HepG2 (cell line): ENCODE data around the gene CAMSAP1. TPM values are rescaled to one million over a fixed set of nuclear protein-coding genes. Genes with fewer than 3 reads are reported as not detected.

Experiments
- ATAC-seq: fragments of 200-7000 bp; cut with Tn5 transposase; 3 replicates; pipeline ENCODE4 v1.9.1; 2020; ENCODE audit warnings: mild to moderate bottlenecking, moderate library complexity
- BruUV-seq: library from RNA; stranded (reverse); fragments of 400-500 nt; replicated peaks from 2 replicates; lab custom pipeline; 2021; lab: Mats Ljungman, UMichigan
- CTCF ChIA-PET: fragments of 300-600 bp; formaldehyde crosslinking; extraction: SDS; loops from one replicate; lab custom pipeline; 2021; ENCODE audit warnings: low total read pairs, inconsistent platforms, low intra/inter-chr PET ratio; lab: Yijun Ruan, JAX
- POLR2A ChIA-PET: fragments of 350-600 bp; sonication (Branson Sonifier 250); formaldehyde crosslinking; loops from one replicate; lab custom pipeline; 2020; ENCODE audit warnings: antibody characterized with exemption, inconsistent platforms; lab: Yijun Ruan, JAX
- DNase-seq: peaks from one replicate; pipeline ENCODE4 v3.0.0-alpha.2; 2015; ENCODE audit warnings: low spot score
- FAIRE-seq: peaks from 3 replicates; lab custom pipeline; 2011; peaks lifted over from hg19 to GRCh38; lab: Jason Lieb, UNC
- H2AFZ ChIP-seq: one replicate; pipeline ENCODE4 v1.6.1; 2011; ENCODE audit warnings: low read length, inconsistent platforms
- H3K27ac ChIP-seq: fragments of 300-600 bp; 3 replicates; pipeline ENCODE4 v1.8.0; 2011; ENCODE audit warnings: mixed run types, mild to moderate bottlenecking, mixed read lengths, low read length, inconsistent platforms; ENCODE audit not compliant: insufficient read depth; ENCODE audit errors: extremely low read length
- H3K27me3 ChIP-seq, 2 experiments: fragments of 200-600 bp in 1 of 2; 2 replicates in 1 of 2; 3 replicates in 1 of 2; pipeline versions ENCODE4 v1.6.0 to v1.8.0; 2011; ENCODE audit warnings: low read length in 2 of 2, mild to moderate bottlenecking in 2 of 2, moderate library complexity in 2 of 2, inconsistent platforms in 1 of 2; ENCODE audit not compliant: insufficient read depth in 2 of 2, control insufficient read depth in 1 of 2
- H3K36me3 ChIP-seq, 2 experiments: fragments of 200-600 bp in 1 of 2; replicated peaks in 1 of 2; 2 replicates in 1 of 2; 3 replicates in 1 of 2; pipeline versions ENCODE4 v1.5.1 to v1.8.0; 2011; ENCODE audit warnings: low read length in 2 of 2, inconsistent platforms in 1 of 2; ENCODE audit not compliant: insufficient read depth in 2 of 2, control insufficient read depth in 1 of 2
- H3K4me1 ChIP-seq: 2 replicates; pipeline ENCODE4 v1.5.1; 2012; ENCODE audit warnings: low read length, inconsistent platforms; ENCODE audit not compliant: insufficient read depth
- H3K4me2 ChIP-seq: 2 replicates; pipeline ENCODE4 v1.6.0; 2011; ENCODE audit warnings: low read depth, low read length, inconsistent platforms
- H3K4me3 ChIP-seq, 3 experiments: fragments of 200-600 bp in 1 of 3; sonication (generic), shearing (Covaris generic) in 1 of 3; replicated peaks in 1 of 3; 2 replicates each; pipeline ENCODE4 v1.5.1; 2011 to 2016; ENCODE audit warnings: low read length in 3 of 3, inconsistent platforms in 2 of 3, low read depth in 2 of 3, mild to moderate bottlenecking in 2 of 3, control low read depth in 1 of 3, mixed read lengths in 1 of 3; ENCODE audit not compliant: insufficient read depth in 1 of 3
- H3K79me2 ChIP-seq: one replicate; pipeline ENCODE4 v1.6.1; 2011; ENCODE audit warnings: low read length, inconsistent platforms; ENCODE audit not compliant: insufficient read depth
- H3K9ac ChIP-seq: 2 replicates; pipeline ENCODE4 v1.6.0; 2011; ENCODE audit warnings: mild to moderate bottlenecking, low read depth, low read length, inconsistent platforms; ENCODE audit not compliant: insufficient read depth
- H3K9me3 ChIP-seq: 2 replicates; pipeline ENCODE4 v1.5.1; 2012; ENCODE audit warnings: mild to moderate bottlenecking, low read length
- H4K20me1 ChIP-seq: 2 replicates; pipeline ENCODE4 v1.6.0; 2011; ENCODE audit warnings: inconsistent platforms, mild to moderate bottlenecking, low read length, moderate library complexity; ENCODE audit not compliant: insufficient read depth
- AHR ChIP-seq: IDR thresholded peaks from 2 replicates; pipeline ENCODE4 v1.6.1; 2018; ENCODE audit warnings: missing genetic modification reagents, missing compliant biosample characterization
- EZH2 ChIP-seq: conservative IDR thresholded peaks from 2 replicates; pipeline ENCODE4 v1.6.1; 2012; ENCODE audit warnings: mild to moderate bottlenecking, low read depth, low read length, moderate library complexity
- GATAD1 ChIP-seq: IDR thresholded peaks from 2 replicates; pipeline ENCODE4 v1.6.1; 2016; ENCODE audit warnings: missing genetic modification reagents, missing compliant biosample characterization
- HNRNPH1 ChIP-seq: fragments of 200-400 bp; formaldehyde crosslinking; optimal IDR thresholded peaks from 2 replicates; pipeline ENCODE3; 2017; ENCODE audit warnings: mild to moderate bottlenecking, low read depth, low read length
- SMAD1 ChIP-seq: sonication (generic); formaldehyde crosslinking; IDR thresholded peaks from 2 replicates; pipeline ENCODE4 v1.4.0; 2020; ENCODE audit warnings: missing genetic modification reagents, low read depth, mild to moderate bottlenecking, borderline replicate concordance
- ZSCAN9 ChIP-seq: IDR thresholded peaks from 2 replicates; pipeline ENCODE4 v1.6.1; 2016; ENCODE audit warnings: borderline replicate concordance
- WGBS: methylation state at CpG from one replicate; pipeline ENCODE4 v1.1.6; 2017; ENCODE audit warnings: low lambda C conversion rate; 5-methylcytosine and 5-hydroxymethylcytosine counted together
- in situ Hi-C: cut with HindIII; loops from 2 replicates; pipeline ENCODE4 v1.10.0; 2017; ENCODE audit warnings: low pct_unique_long_range_greater_than_20kb; ENCODE audit not compliant: extremely low pct_ligation_motif_present
- intact Hi-C: fragments of 100-400 bp; cut with micrococcal nuclease; formaldehyde crosslinking; loops from one replicate; pipeline ENCODE4 v1.10.0; 2022; ENCODE audit not compliant: unreplicated experiment
- polyA plus RNA-seq, 8 experiments: library from polyadenylated mRNA; depleted of rRNA in 3 of 8; stranded (reverse) in 7 of 8; unstranded in 1 of 8; fragments of >200 nt; fragmentation: Illumina TruSeq in 4 of 8; extraction: Trizol in 4 of 8; gene quantifications; 2 replicates each; pipeline versions ENCODE4 v1.2.1 to v1.2.3, GENCODE V29; 2011 to 2016; ENCODE audit warnings: low read depth in 4 of 8, missing spikeins in 1 of 8, mixed read lengths in 1 of 8; ENCODE audit not compliant: insufficient read depth in 1 of 8
- total RNA-seq, 5 experiments: library from RNA; depleted of rRNA; stranded (reverse); fragments of >200 nt; fragmentation: Illumina TruSeq; extraction: Trizol; gene quantifications; 2 replicates each; pipeline ENCODE4 v1.2.3, GENCODE V29; 2016; ENCODE audit warnings: low read depth in 1 of 5
- TF ChIP-seq, protein P1 (sequence below): sonication (generic); formaldehyde crosslinking; IDR thresholded peaks from 2 replicates; pipeline ENCODE4 v1.4.0; 2020; ENCODE audit warnings: missing genetic modification reagents, mild to moderate bottlenecking, borderline replicate concordance
- TF ChIP-seq, protein P2 (sequence below): IDR thresholded peaks from 2 replicates; pipeline ENCODE4 v1.6.1; 2012; ENCODE audit warnings: low read length, improper control_type of control experiment
- TF ChIP-seq, protein P3 (sequence below): sonication (generic); formaldehyde crosslinking; IDR thresholded peaks from 2 replicates; pipeline ENCODE4 v1.8.1; 2022; ENCODE audit warnings: low read depth, mild to moderate bottlenecking, missing genetic modification reagents
- TF ChIP-seq, protein P4 (sequence below): sonication (generic); formaldehyde crosslinking; IDR thresholded peaks from 2 replicates; pipeline ENCODE4 v1.4.0; 2020; ENCODE audit warnings: missing genetic modification reagents

Gene CAMSAP1
- total and polyA plus RNA-seq, 2 of the 13 experiments (the other 11 are each of a cell fraction or from before 2014, with no cell fraction given) = 3.8 to 12.4 TPM

DNA sequence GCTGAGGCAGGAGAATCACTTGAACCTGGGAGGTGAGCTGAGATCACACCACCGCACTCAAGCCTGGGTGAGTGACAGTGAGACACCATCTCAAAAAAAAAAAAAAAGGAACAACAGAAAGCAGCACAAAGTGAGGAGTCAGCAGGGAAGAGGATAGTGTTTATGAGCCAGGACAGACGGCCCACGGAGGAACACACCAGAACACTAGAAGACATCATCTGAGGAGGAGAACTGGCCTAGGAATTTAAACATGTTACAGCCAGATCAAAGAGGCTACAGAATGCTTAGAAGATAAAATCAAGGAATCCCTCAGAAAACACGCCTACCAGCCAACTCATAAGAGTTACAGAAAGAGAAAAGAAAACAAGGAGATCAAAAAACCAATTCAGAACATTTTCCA lies 41.6 kb upstream of the CAMSAP1 start:
- no peak for DNase-seq
- Histone ChIP-seq H3K4me1 (no peaks in the 10 kb centered on the region), H2AFZ (no peak overlapping the region), H3K4me3 (no peak overlapping the region), H3K36me3 (peaks cover 22 to 68% of the 10 kb centered on the region in 2 experiments), H3K79me2 (no peaks in the 10 kb centered on the region), H3K9ac (no peak overlapping the region), H3K27ac (no peak overlapping the region), H3K9me3 (no peaks in the 10 kb centered on the region), H4K20me1 (no peaks in the 10 kb centered on the region), H3K4me2 (no peak overlapping the region), H3K27me3 (no peaks in the 10 kb centered on the region)
- FAIRE-seq = no peak
- CTCF ChIA-PET = no interaction called here
- no peak for ATAC-seq
- POLR2A ChIA-PET = no interaction called here
- in situ Hi-C loops (no loop called here), intact Hi-C loops (no loop called here)
- 96% methylated on average over 4 of the region's 4 CpGs for WGBS
- BruUV-seq = no TSS peak
- TF ChIP-seq, protein P1, sequence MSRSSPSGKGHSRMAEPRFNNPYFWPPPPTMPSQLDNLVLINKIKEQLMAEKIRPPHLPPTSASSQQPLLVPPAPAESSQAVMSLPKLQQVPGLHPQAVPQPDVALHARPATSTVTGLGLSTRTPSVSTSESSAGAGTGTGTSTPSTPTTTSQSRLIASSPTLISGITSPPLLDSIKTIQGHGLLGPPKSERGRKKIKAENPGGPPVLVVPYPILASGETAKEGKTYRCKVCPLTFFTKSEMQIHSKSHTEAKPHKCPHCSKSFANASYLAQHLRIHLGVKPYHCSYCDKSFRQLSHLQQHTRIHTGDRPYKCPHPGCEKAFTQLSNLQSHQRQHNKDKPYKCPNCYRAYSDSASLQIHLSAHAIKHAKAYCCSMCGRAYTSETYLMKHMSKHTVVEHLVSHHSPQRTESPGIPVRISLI (CRISPR knock-in tag) = no peak
- TF ChIP-seq, protein P2, sequence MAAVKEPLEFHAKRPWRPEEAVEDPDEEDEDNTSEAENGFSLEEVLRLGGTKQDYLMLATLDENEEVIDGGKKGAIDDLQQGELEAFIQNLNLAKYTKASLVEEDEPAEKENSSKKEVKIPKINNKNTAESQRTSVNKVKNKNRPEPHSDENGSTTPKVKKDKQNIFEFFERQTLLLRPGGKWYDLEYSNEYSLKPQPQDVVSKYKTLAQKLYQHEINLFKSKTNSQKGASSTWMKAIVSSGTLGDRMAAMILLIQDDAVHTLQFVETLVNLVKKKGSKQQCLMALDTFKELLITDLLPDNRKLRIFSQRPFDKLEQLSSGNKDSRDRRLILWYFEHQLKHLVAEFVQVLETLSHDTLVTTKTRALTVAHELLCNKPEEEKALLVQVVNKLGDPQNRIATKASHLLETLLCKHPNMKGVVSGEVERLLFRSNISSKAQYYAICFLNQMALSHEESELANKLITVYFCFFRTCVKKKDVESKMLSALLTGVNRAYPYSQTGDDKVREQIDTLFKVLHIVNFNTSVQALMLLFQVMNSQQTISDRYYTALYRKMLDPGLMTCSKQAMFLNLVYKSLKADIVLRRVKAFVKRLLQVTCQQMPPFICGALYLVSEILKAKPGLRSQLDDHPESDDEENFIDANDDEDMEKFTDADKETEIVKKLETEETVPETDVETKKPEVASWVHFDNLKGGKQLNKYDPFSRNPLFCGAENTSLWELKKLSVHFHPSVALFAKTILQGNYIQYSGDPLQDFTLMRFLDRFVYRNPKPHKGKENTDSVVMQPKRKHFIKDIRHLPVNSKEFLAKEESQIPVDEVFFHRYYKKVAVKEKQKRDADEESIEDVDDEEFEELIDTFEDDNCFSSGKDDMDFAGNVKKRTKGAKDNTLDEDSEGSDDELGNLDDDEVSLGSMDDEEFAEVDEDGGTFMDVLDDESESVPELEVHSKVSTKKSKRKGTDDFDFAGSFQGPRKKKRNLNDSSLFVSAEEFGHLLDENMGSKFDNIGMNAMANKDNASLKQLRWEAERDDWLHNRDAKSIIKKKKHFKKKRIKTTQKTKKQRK = no peak
- no peak for TF ChIP-seq EZH2
- TF ChIP-seq, protein P3, sequence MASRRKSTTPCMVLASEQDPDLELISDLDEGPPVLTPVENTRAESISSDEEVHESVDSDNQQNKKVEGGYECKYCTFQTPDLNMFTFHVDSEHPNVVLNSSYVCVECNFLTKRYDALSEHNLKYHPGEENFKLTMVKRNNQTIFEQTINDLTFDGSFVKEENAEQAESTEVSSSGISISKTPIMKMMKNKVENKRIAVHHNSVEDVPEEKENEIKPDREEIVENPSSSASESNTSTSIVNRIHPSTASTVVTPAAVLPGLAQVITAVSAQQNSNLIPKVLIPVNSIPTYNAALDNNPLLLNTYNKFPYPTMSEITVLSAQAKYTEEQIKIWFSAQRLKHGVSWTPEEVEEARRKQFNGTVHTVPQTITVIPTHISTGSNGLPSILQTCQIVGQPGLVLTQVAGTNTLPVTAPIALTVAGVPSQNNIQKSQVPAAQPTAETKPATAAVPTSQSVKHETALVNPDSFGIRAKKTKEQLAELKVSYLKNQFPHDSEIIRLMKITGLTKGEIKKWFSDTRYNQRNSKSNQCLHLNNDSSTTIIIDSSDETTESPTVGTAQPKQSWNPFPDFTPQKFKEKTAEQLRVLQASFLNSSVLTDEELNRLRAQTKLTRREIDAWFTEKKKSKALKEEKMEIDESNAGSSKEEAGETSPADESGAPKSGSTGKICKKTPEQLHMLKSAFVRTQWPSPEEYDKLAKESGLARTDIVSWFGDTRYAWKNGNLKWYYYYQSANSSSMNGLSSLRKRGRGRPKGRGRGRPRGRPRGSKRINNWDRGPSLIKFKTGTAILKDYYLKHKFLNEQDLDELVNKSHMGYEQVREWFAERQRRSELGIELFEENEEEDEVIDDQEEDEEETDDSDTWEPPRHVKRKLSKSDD = no peak
- no peak for TF ChIP-seq ZSCAN9 (CRISPR knock-in tag)
- no peak for TF ChIP-seq GATAD1
- TF ChIP-seq SMAD1 (CRISPR knock-in tag) = no peak
- TF ChIP-seq AHR (CRISPR knock-in tag) = no peak
- TF ChIP-seq HNRNPH1 = no peak
- TF ChIP-seq, protein P4, sequence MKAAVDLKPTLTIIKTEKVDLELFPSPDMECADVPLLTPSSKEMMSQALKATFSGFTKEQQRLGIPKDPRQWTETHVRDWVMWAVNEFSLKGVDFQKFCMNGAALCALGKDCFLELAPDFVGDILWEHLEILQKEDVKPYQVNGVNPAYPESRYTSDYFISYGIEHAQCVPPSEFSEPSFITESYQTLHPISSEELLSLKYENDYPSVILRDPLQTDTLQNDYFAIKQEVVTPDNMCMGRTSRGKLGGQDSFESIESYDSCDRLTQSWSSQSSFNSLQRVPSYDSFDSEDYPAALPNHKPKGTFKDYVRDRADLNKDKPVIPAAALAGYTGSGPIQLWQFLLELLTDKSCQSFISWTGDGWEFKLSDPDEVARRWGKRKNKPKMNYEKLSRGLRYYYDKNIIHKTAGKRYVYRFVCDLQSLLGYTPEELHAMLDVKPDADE (CRISPR knock-in tag) = no peak
